AG04449 (cell line): ENCODE data around the gene ARID1B.

Experiments used
- CTCF ChIA-PET: fragments of 350-600 bp; formaldehyde crosslinking; extraction: SDS; loops from one replicate; lab custom pipeline; 2021; ENCODE audit warnings: antibody characterized with exemption; lab: Yijun Ruan, JAX
- POLR2A ChIA-PET: fragments of 400-600, 350-600 bp; formaldehyde crosslinking; extraction: SDS; loops from one replicate; lab custom pipeline; 2020; ENCODE audit warnings: antibody characterized with exemption, inconsistent platforms; lab: Yijun Ruan, JAX
- DNase-seq: peaks from one replicate; pipeline ENCODE4 v3.0.0-alpha.2; 2010; ENCODE audit warnings: low read depth, low spot score
- H3K4me3 ChIP-seq: 2 replicates; pipeline ENCODE4 v1.5.1; 2011; ENCODE audit warnings: low read depth, mild to moderate bottlenecking, control low read depth, low read length
- CTCF ChIP-seq: IDR thresholded peaks from one replicate; pipeline ENCODE4 v1.5.1; 2011; ENCODE audit warnings: mild to moderate bottlenecking, moderate library complexity, low read length, control low read depth, inconsistent platforms; ENCODE audit not compliant: insufficient read depth; ENCODE audit errors: missing control alignments

ARID1B gene

GRCh38 chr6:157087974-157088373, 310.8 kb downstream of the ARID1B start:
- CTCF ChIA-PET: interaction anchor here (1.5 kb wide), 1 partner anchor 51 kb away, joined by 3 read pairs; no protein-coding TSS in a partner anchor
- POLR2A ChIA-PET: no interaction called here
- no peak for TF ChIP-seq CTCF
- no peak for DNase-seq
- no peak overlapping the region for H3K4me3 ChIP-seq

GRCh38 chr6:157088841-157089240, 311.7 kb downstream of the ARID1B start:
- no peak for TF ChIP-seq CTCF
- ChIA-PET CTCF (no interaction called here), POLR2A (no interaction called here)
- no peak for DNase-seq
- H3K4me3 ChIP-seq: no peak overlapping the region

GRCh38 chr6:157089258-157089657, 312.1 kb downstream of the ARID1B start:
- no peak overlapping the region for H3K4me3 ChIP-seq
- POLR2A ChIA-PET: no interaction called here
- CTCF ChIA-PET: no interaction called here
- no peak for TF ChIP-seq CTCF
- peak; percentile 7 for DNase-seq

- POLR2A ChIA-PET: no interaction called here
- CTCF ChIA-PET: interaction anchor here (0.7 kb wide), 1 partner anchor 46 kb away, joined by 3 read pairs; no protein-coding TSS in a partner anchor
- no peak overlapping the region for H3K4me3 ChIP-seq
- no peak for TF ChIP-seq CTCF
- DNase-seq: no peak
Measured at GRCh38 chr6:157089851-157090250, 312.7 kb downstream of the ARID1B start.

- CTCF ChIA-PET: interaction anchor here (0.6 to 1.2 kb wide), 4 partner anchors 10 to 93 kb away, joined by 3 to 4 read pairs (median 3); no protein-coding TSS in a partner anchor
Measured at GRCh38 chr6:157090736-157091135, 313.6 kb downstream of the ARID1B start.

GRCh38 chr6:157091243-157091642, 314.1 kb downstream of the ARID1B start:
- POLR2A ChIA-PET: no interaction called here

More at GRCh38 chr6:157090736-157091135, 313.6 kb downstream of the ARID1B start:
- no peak for TF ChIP-seq CTCF
- POLR2A ChIA-PET: no interaction called here
- no peak overlapping the region for H3K4me3 ChIP-seq
- DNase-seq: no peak

More at GRCh38 chr6:157091243-157091642, 314.1 kb downstream of the ARID1B start:
- no peak overlapping the region for H3K4me3 ChIP-seq
- CTCF ChIA-PET: interaction anchor here (0.6 to 1.2 kb wide), 3 partner anchors 10 to 93 kb away, joined by 3 to 4 read pairs (median 3); no protein-coding TSS in a partner anchor
- TF ChIP-seq CTCF: no peak
- DNase-seq: no peak
